Testis (tissue), 2 donors: ENCODE results near the gene JMJD4.

Experiments
- POLR2A ChIP-seq: fragments of 450-650 bp; IDR thresholded peaks from one replicate; pipeline ENCODE4 v1.6.1; 2017; ENCODE audit warnings: antibody characterized with exemption, mild to moderate bottlenecking, moderate library complexity
- TF ChIP-seq, protein P1 (sequence below), 3 experiments: fragments of 450-650 bp in 2 of 3; fragments of 200-600 bp in 1 of 3; sonication (generic) in 1 of 3; IDR thresholded peaks; one replicate each; pipeline ENCODE4 v1.5.1; 2016 to 2019; ENCODE audit warnings: antibody characterized with exemption in 3 of 3, mild to moderate bottlenecking in 2 of 3, moderate library complexity in 1 of 3

DNA sequence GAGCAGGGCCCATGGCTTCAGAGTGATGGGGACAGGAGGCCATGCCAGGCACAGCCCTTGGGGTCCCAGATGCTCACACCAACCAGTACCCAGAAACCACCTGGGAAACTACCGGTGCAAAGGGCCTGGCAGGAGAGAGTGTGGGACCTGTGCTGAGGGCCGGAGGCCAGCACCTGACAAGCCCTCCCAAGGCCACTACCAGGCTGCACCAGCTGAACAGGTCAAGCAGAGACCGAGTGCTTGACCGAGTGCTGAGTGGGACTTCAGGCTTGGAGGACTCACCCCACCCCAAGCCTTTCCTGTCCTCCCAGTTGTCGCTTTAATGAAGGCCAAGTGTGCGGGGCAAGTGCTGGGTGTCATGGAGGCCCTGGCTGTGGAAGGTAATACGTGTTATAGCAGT lies 36.7 kb upstream of the JMJD4 start:
- TF ChIP-seq, protein P1, sequence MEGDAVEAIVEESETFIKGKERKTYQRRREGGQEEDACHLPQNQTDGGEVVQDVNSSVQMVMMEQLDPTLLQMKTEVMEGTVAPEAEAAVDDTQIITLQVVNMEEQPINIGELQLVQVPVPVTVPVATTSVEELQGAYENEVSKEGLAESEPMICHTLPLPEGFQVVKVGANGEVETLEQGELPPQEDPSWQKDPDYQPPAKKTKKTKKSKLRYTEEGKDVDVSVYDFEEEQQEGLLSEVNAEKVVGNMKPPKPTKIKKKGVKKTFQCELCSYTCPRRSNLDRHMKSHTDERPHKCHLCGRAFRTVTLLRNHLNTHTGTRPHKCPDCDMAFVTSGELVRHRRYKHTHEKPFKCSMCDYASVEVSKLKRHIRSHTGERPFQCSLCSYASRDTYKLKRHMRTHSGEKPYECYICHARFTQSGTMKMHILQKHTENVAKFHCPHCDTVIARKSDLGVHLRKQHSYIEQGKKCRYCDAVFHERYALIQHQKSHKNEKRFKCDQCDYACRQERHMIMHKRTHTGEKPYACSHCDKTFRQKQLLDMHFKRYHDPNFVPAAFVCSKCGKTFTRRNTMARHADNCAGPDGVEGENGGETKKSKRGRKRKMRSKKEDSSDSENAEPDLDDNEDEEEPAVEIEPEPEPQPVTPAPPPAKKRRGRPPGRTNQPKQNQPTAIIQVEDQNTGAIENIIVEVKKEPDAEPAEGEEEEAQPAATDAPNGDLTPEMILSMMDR (IDR thresholded peaks at IDR 0.05): no peak
- no peak for TF ChIP-seq POLR2A
